ENCODE data around the gene STOX1. TPM values are rescaled to one million over a fixed set of nuclear protein-coding genes. Genes with fewer than 3 reads are reported as not detected.
"Not testable (repeated sequence)": the region's sequence is repeated elsewhere in the genome, so short reads cannot be mapped to it uniquely, and the experiment has no call there.

STOX1 gene
- polyA plus RNA-seq, 3 donors: 0.72 to 5.5 (median 2.4) TPM

- WGBS, 3 donors: 1 to 2% (median 1%) methylated on average over 20 to 29 of the region's 59 CpGs
- H3K27ac ChIP-seq (ENCODE audit: low read depth, low read length): not testable (repeated sequence)
These were observed 811 bp downstream of the STOX1 start for GRCh38 chr10:68828083-68828601.

DNA sequence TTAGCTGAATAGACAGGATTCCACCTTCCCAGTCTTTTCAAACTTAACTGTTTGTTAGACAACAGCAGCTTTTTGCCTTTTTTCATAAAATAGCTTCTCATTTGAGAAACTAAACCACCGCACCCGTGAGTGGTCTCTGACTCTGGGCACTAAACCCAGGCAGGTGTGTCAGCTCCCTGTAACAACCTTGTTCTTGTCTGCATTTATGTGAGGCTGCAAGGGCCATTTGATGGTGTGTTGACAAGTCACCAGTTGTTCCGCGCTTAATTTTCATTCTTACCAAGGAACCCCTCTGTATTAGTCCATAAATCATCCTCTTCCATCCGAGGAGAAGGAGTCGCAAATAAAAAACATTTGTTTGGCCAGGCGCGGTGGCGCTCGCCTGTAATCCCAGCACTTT lies 1.5 kb downstream of the STOX1 start:
- WGBS, 3 donors: 85 to 87% (median 85%) methylated on average over 10 of the region's 10 CpGs
- H3K27ac ChIP-seq (ENCODE audit: low read depth, low read length): no peak overlapping the region

DNA sequence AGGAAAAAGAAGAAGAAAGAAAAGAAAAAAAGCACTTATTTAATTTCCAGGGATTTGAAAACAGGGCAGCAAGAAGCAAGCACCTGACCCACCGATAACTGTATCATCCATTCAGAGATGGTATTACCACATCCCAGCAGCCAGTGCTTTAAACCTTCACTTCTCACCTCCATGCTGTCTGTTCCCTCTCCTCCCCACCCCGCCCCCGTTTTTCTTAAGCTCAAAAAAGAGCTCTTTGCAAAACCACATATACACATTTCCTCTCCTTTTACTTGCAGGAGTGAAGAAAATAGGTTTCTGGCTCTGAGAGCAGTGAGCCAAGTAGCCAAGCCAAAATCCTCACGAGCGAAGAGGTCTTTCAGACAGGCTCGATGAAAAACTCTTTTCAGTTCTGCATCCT lies 2.2 kb downstream of the STOX1 start:
- no peak overlapping the region for H3K27ac ChIP-seq (ENCODE audit: low read depth, low read length)
- 60 to 71% (median 62%) methylated on average over 6 of the region's 6 CpGs for WGBS, 3 donors

- 92 to 95% (median 93%) methylated on average over 6 of the region's 6 CpGs for WGBS, 3 donors
- H3K27ac ChIP-seq (ENCODE audit: low read depth, low read length): no peak overlapping the region
These were observed 2.6 kb downstream of the STOX1 start for GRCh38 chr10:68829952-68830351.

GRCh38 chr10:68831961-68832455 lies 4.7 kb downstream of the STOX1 start:
- H3K27ac ChIP-seq (ENCODE audit: low read depth, low read length): no peak overlapping the region
- WGBS, 3 donors: 75 to 88% (median 85%) methylated on average over 5 of the region's 5 CpGs

- WGBS, 3 donors: 90 to 94% (median 91%) methylated on average over 4 of the region's 4 CpGs
- H3K27ac ChIP-seq (ENCODE audit: low read depth, low read length): no peak overlapping the region
These were observed 5.3 kb downstream of the STOX1 start for GRCh38 chr10:68832601-68833000.

- WGBS, 3 donors: 88 to 91% (median 89%) methylated on average over 8 of the region's 8 CpGs
- H3K27ac ChIP-seq (ENCODE audit: low read depth, low read length): no peak overlapping the region
These were observed 10.4 kb downstream of the STOX1 start for GRCh38 chr10:68837626-68838322.

DNA sequence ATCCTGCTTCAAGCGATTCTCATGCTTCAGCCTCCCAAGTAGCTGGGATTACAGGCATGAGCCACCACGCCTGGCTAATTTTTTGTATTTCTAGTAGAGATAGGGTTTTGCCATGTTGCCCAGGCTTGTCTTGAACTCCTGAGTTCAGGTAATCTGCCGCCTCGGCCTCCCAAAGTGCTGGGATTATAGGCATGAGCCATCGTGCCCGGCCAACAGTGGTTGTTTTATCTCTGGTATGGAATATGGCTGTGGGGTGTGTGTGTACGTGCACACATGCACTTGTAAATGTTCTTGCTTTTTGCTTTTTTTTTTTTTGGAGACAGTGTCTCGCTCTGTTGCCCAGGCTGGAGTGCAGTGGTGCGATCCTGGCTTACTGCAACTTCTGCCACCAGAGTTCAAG lies 13.3 kb downstream of the STOX1 start:
- 95 to 97% (median 96%) methylated on average over 9 of the region's 9 CpGs for WGBS, 3 donors
- H3K27ac ChIP-seq (ENCODE audit: low read depth, low read length): not testable (repeated sequence)

- no peak overlapping the region for H3K27ac ChIP-seq (ENCODE audit: low read depth, low read length)
- 83 to 91% (median 88%) methylated on average over 2 of the region's 2 CpGs for WGBS, 3 donors
These were observed 20.9 kb downstream of the STOX1 start for GRCh38 chr10:68848281-68848680.

- WGBS, 3 donors: 67 to 84% (median 81%) methylated on average over 4 of the region's 4 CpGs
- H3K27ac ChIP-seq (ENCODE audit: low read depth, low read length): no peak overlapping the region
These were observed 21.5 kb downstream of the STOX1 start for GRCh38 chr10:68848806-68849205.

DNA sequence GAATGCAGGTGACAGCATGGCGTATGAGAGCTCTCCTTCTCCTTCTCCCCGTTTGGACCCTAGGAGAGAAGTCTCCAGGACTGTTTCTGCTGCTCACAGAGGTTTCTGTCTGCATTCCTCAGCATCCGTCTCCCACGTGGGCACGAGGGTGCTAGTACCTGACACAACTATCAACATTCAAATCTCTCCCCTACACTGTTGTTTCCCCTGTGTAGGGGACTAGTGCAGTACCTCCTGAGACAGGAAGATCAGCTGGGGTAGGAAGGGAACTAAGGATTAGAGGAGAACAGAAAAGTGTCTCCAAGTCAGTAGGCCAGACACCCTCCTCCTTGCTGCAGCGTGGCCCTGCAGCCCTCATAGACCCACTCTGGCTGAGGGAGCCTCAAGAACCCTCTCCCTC lies 29.0 kb downstream of the STOX1 start:
- 68 to 70% (median 69%) methylated on average over 6 of the region's 6 CpGs for WGBS, 3 donors
- no peak overlapping the region for H3K27ac ChIP-seq (ENCODE audit: low read depth, low read length)

GRCh38 chr10:68857005-68857404 lies 29.7 kb downstream of the STOX1 start:
- H3K27ac ChIP-seq (ENCODE audit: low read depth, low read length): no peak overlapping the region
- 57 to 78% (median 66%) methylated on average over 2 of the region's 2 CpGs for WGBS, 3 donors

DNA sequence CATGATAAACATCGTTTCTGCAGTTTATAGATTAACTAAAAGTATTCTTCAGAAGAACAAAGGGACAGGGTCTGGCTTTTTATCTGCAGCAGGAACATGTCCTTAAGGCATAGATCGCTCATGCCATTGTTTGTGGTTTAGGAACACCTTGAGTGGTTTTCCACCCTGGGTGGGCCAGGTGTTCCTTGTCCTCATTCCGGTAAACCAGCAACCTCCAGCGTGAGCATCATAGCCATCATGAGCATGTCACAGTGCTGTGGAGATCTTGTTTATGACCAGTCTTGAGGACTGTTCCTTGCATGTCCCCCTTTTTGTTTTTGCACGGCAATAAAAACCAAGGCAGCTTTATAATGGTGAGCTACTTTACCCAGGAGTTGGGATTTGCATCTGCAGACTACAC lies 33.9 kb downstream of the STOX1 start:
- no peak overlapping the region for H3K27ac ChIP-seq (ENCODE audit: low read depth, low read length)
- WGBS, 3 donors: 90 to 97% (median 94%) methylated on average over 5 of the region's 5 CpGs

DNA sequence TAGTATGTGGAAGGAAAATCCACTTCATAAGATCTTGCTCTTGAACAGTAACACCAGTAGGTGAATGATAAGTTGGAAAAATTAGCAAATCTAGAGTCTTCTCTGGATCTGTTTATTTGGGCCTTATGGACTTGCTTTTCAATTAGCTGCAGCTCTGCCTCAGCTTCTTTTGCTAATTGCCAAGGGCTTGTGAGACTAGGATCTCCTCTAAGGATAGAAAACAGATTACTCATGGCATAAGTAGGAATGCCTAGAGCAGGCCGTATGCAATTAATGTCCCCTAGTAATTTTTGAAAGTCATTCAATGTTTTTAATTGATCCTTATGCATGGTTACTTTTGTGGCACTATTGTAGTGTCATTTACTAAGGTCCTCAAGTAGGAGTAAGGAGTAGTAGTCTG lies 37.3 kb downstream of the STOX1 start:
- H3K27ac ChIP-seq (ENCODE audit: low read depth, low read length): no peak overlapping the region
- WGBS, 3 donors: 94 to 100% (median 96%) methylated on average over 1 of the region's 1 CpG

GRCh38 chr10:68868173-68868572 lies 40.8 kb downstream of the STOX1 start:
- H3K27ac ChIP-seq (ENCODE audit: low read depth, low read length): not testable (repeated sequence)
- 93 to 96% (median 95%) methylated on average over 8 of the region's 8 CpGs for WGBS, 3 donors

DNA sequence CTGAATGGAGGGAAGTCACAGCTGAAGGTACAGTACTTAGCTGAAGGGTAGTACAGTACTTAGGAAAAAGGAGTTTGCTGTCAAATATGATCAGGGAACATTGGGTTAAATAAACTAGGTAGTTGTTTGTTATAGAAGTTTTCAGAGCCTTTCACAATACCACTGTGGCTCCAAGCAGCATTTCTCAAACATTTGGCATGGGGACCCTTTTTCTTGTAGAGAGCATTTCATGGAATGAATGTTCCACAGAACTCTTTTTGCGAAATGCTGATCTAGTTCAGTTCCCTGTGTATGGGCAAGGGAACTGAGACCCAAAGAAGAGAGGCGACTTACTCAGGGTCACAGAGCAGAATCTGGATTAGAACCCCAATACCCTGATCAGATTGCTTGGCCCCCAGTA lies 42.3 kb downstream of the STOX1 start:
- H3K27ac ChIP-seq (ENCODE audit: low read depth, low read length): no peak overlapping the region
- WGBS, 3 donors: 56 to 91% (median 71%) methylated on average over 2 of the region's 2 CpGs

DNA sequence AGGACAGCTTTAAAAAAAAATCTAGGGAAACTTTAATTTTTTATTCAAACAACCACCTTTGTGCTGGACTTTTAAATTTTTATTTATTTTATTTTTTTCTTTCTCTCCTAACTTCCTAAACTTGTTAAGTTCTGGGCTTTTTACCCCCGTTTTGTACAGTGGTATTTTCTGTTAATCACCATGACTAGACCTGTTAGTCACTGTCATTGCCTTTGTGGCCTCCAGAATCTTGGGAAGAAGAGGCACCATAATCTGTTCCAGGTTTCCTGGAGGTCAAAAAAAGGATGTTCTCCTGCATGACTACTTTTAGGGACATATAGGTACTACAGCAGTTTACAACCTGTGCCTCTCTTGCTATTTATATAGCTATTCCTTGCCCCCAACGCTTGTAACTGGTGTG lies 42.7 kb downstream of the STOX1 start:
- H3K27ac ChIP-seq (ENCODE audit: low read depth, low read length): no peak overlapping the region
- 81 to 83% (median 81%) methylated on average over 2 of the region's 2 CpGs for WGBS, 3 donors

DNA sequence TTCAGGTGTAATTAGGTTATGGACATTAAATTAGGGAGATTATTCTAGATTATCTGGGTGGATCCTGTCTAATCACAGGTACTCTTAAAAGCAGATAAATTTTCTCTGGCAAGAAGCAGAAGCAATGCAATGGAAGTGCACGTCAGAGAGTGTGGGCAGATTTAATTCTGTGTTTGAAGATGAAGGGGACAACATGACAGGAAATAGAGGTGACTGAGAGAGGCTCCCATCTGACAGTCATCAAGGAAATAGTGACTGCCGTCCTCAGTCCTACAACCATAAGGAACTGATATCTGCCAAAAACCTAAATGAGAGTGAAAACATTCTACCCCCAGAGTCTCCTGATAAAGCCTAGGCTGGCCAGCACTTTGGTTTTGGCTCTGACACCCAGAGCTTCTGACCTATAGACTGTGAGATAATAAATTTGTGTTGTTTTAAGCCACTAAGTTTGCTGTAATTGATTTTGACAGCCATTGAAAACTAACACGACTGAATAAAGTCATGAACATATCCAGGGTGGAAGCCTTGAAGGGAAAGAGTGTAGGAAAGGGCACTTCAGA lies 43.3 kb downstream of the STOX1 start:
- WGBS, 3 donors: 45 to 62% (median 60%) methylated on average over 3 of the region's 3 CpGs
- no peak overlapping the region for H3K27ac ChIP-seq (ENCODE audit: low read depth, low read length)

DNA sequence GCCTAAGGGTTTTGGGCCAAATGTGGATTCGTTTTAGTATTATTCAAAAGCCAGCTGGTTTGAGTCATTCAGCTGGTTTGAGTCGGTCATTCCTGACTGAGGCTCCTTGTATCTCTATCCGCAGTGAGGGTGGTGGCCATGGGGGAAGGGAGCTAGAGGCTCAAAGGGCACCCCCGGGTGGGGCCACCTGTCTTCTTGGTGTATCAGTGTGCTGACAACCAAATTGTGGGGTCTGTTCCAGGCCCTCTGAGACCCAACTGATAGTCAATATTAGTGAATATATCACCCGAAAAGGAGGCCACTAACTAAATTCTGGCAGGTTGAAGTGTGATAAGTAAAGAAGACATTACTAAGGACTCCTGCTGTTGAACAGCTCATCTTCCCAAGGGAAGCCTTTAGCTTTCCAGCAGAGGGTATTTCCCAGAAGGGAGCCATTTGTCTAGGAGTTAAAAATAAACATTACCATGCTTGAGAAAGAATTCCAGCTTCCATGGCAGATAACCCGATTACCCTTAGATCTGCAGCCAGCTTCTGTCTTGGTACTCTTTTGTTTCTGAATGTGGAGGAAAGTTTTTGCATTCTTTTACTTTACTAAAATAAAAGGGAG lies 43.9 kb downstream of the STOX1 start:
- H3K27ac ChIP-seq (ENCODE audit: low read depth, low read length): peak overlapping the region; percentile 72
- 49 to 61% (median 51%) methylated on average over 6 of the region's 6 CpGs for WGBS, 3 donors

All from adipose tissue (tissue), 3 donors.